RWPE2 (cell line): ENCODE results near the gene PLAAT4.

Experiments used
- ATAC-seq: fragments of 200-7000 bp; cut with Tn5 transposase; 3 replicates; pipeline ENCODE4 v1.9.1; 2021; ENCODE audit warnings: low read depth
- DNase-seq: peaks from one replicate; pipeline ENCODE4 v3.0.0-alpha.2; 2020; ENCODE audit warnings: low spot score
- H3K27ac ChIP-seq: fragments of 450-650 bp; 2 replicates; pipeline ENCODE4 v1.5.1; 2017; ENCODE audit warnings: mild to moderate bottlenecking; ENCODE audit not compliant: poor library complexity, severe bottlenecking
- H3K27me3 ChIP-seq: fragments of 250-450 bp; sonication (Bioruptor Pico); 2 replicates; pipeline ENCODE4 v1.5.1; 2021; ENCODE audit warnings: mild to moderate bottlenecking, moderate library complexity; ENCODE audit not compliant: insufficient read depth, poor library complexity, severe bottlenecking
- H3K36me3 ChIP-seq: fragments of 250-450 bp; sonication (Bioruptor Pico); 2 replicates; pipeline ENCODE4 v1.5.1; 2020; ENCODE audit warnings: low read depth, mild to moderate bottlenecking, moderate library complexity
- H3K4me1 ChIP-seq: fragments of 250-450 bp; sonication (Bioruptor Pico); 2 replicates; pipeline ENCODE4 v1.5.1; 2021; ENCODE audit warnings: mild to moderate bottlenecking, moderate library complexity; ENCODE audit not compliant: insufficient read depth, poor library complexity, severe bottlenecking
- H3K4me3 ChIP-seq: fragments of 250-450 bp; sonication (Bioruptor Pico); 2 replicates; pipeline ENCODE4 v1.5.1; 2021; ENCODE audit warnings: mild to moderate bottlenecking, moderate library complexity; ENCODE audit not compliant: severe bottlenecking
- H3K9me3 ChIP-seq: fragments of 250-450 bp; sonication (Bioruptor Pico); 2 replicates; pipeline ENCODE4 v1.5.1; 2021; ENCODE audit warnings: mild to moderate bottlenecking, moderate library complexity; ENCODE audit not compliant: severe bottlenecking
- CTCF ChIP-seq: fragments of 450-650 bp; IDR thresholded peaks from one replicate; pipeline ENCODE4 v1.5.1; 2017; ENCODE audit warnings: mild to moderate bottlenecking, moderate library complexity; ENCODE audit not compliant: poor library complexity, severe bottlenecking

Gene PLAAT4

GRCh38 chr11:63532799-63533475, 3.7 kb upstream of the PLAAT4 start:
- DNase-seq (no peak), ATAC-seq (no peak)
- H3K4me3 ChIP-seq: no peak overlapping the region
- no peaks in the 10 kb centered on the region for H3K27me3 ChIP-seq
- H3K4me1 ChIP-seq: peaks cover 3% of the 10 kb centered on the region
- H3K36me3 ChIP-seq: no peaks in the 10 kb centered on the region
- no peak overlapping the region for H3K27ac ChIP-seq
- TF ChIP-seq CTCF: no peak
- no peaks in the 10 kb centered on the region for H3K9me3 ChIP-seq

- Histone ChIP-seq H3K9me3 (no peaks in the 10 kb centered on the region), H3K27ac (no peak overlapping the region), H3K27me3 (no peaks in the 10 kb centered on the region), H3K4me3 (no peak overlapping the region), H3K36me3 (no peaks in the 10 kb centered on the region), H3K4me1 (peaks cover 3% of the 10 kb centered on the region)
- ATAC-seq (no peak), DNase-seq (no peak)
- TF ChIP-seq CTCF: no peak
Measured at GRCh38 chr11:63534076-63534475, 2.5 kb upstream of the PLAAT4 start.

GRCh38 chr11:63534895-63535461, 1.6 kb upstream of the PLAAT4 start:
- no peak for TF ChIP-seq CTCF
- Histone ChIP-seq H3K36me3 (no peaks in the 10 kb centered on the region), H3K4me1 (peaks cover 3% of the 10 kb centered on the region), H3K27me3 (no peaks in the 10 kb centered on the region), H3K27ac (no peak overlapping the region), H3K4me3 (no peak overlapping the region), H3K9me3 (no peaks in the 10 kb centered on the region)
- DNase-seq (no peak), ATAC-seq (no peak)

- no peaks in the 10 kb centered on the region for H3K36me3 ChIP-seq
- no peak overlapping the region for H3K27ac ChIP-seq
- H3K4me1 ChIP-seq: peaks cover 3% of the 10 kb centered on the region
- ATAC-seq (no peak), DNase-seq (no peak)
- no peaks in the 10 kb centered on the region for H3K27me3 ChIP-seq
- TF ChIP-seq CTCF: no peak
- H3K9me3 ChIP-seq: no peaks in the 10 kb centered on the region
- no peak overlapping the region for H3K4me3 ChIP-seq
Measured at GRCh38 chr11:63535734-63536133, 874 bp upstream of the PLAAT4 start.
